ENCODE results near the gene ADD1. TPM values are rescaled to one million over a fixed set of nuclear protein-coding genes. Genes with fewer than 3 reads are reported as not detected.
A peak's percentile ranks its signal among the peaks of the same experiment; 100 is the strongest.

Gene ADD1
- total RNA-seq, 1 experiment from 2014 or later: 232 TPM

DNA sequence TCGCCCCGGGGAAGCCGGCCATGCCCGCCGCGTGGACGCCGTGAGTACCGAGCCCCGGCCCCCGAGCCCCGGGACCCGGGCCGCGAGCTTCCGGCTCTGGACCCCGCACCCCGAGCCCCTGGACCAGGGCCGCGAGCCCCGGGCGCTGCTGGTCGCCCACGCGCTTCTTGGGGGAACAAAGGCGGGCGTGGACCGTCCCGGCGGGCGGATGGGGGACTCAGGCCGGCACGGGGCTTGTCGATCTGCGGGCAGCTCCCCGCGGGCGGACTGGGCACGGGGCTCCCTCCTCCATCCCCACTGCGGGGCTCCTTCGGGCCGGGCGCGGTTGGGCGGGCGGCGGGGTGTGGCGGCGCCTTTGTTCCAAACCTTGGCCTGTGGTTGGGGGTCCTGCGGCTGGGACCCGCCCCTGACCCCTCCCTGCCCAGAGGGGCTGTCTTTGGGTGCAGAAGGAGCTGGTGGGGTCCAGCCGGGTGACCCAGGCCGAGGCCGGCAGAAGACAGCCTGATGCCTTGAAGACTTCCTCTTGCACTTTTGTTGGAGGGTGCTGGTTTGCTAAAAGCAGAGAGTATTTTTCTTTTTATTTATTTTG, 25.2 kb upstream of the ADD1 start:
- no TSS peak for BruUV-seq (replicated peaks)
- Histone ChIP-seq H3K27ac (ENCODE audit: low read depth, low read length, poor library complexity, severe bottlenecking) (peak overlapping the region; percentile 78), H3K4me3 (ENCODE audit: low read depth, low read length, poor library complexity, severe bottlenecking) (peak overlapping the region; percentile 82), H3K27me3 (replicated peaks; ENCODE audit: insufficient read depth, low read depth, low read length, poor library complexity) (no peaks in the 10 kb centered on the region), H3K4me1 (ENCODE audit: insufficient read depth, low read length, poor library complexity, severe bottlenecking) (no peaks in the 10 kb centered on the region), H3K9me3 (ENCODE audit: low read depth, low read length, poor library complexity, severe bottlenecking) (peaks cover 8% of the 10 kb centered on the region), H3K36me3 (ENCODE audit: insufficient read depth, low read length, poor library complexity, severe bottlenecking) (peaks cover 11% of the 10 kb centered on the region)
- intact Hi-C loops (cut with micrococcal nuclease; ENCODE audit: unreplicated experiment): no loop called here
- TF ChIP-seq EZH2 (IDR thresholded peaks at IDR 0.05; ENCODE audit: borderline replicate concordance, low read depth, low read length, poor library complexity, severe bottlenecking): no peak
- TF ChIP-seq, protein P1, sequence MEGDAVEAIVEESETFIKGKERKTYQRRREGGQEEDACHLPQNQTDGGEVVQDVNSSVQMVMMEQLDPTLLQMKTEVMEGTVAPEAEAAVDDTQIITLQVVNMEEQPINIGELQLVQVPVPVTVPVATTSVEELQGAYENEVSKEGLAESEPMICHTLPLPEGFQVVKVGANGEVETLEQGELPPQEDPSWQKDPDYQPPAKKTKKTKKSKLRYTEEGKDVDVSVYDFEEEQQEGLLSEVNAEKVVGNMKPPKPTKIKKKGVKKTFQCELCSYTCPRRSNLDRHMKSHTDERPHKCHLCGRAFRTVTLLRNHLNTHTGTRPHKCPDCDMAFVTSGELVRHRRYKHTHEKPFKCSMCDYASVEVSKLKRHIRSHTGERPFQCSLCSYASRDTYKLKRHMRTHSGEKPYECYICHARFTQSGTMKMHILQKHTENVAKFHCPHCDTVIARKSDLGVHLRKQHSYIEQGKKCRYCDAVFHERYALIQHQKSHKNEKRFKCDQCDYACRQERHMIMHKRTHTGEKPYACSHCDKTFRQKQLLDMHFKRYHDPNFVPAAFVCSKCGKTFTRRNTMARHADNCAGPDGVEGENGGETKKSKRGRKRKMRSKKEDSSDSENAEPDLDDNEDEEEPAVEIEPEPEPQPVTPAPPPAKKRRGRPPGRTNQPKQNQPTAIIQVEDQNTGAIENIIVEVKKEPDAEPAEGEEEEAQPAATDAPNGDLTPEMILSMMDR (conservative IDR thresholded peaks at IDR 0.05; ENCODE audit: low read depth, low read length): no peak
- POLR2A ChIA-PET (ENCODE audit: low non-redundant PET): no interaction called here
- DNase-seq (ENCODE audit: low spot score): peak; percentile 20
- CTCF ChIA-PET: no interaction called here

DNA sequence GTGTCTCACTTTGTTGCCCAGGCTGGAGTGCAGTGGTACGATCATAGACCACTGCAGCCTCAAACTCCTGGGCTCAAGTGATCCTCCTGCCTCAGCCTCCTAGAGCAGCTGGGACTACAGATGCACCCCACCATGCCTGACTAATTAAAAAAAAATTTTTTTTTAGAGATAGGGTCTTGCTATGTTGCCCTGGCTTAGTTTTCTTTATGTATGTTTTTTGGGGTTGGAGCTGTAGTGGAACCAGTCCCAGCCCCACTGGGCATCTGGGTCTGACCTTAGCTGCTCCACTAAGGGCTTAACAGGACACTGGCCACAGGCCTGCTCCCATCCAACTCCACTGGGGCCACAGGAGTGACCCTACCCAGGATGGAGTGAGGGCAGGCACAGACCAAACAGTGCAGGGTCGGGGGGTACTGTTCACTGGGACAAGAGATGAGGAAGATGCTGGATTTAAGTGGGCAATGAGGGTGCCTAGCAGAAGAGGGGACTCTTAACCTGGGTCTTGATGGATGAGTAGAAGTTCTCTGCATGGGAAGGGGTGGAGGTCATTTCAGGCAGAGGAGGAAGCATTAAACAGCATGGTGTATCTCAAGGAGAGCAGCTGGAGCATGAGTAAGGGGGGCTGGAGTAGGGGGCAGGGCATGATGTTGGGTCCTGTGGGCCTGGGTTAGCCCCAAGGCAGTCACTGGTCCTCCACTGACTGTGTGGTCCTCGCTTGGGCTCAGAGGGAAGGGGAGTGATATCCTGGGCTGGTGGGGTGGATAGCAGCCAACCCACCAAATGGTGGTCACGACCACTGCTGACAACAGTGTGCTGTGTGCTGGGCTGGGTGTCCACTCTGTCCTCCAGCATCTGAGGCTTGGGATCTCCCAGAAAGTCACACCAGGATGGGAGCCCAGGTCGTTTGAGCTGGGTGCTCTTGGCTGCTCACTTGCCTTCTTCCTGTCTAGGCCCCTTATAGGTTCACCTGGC, 24.1 kb upstream of the ADD1 start:
- Histone ChIP-seq H3K27me3 (replicated peaks; ENCODE audit: insufficient read depth, low read depth, low read length, poor library complexity) (no peaks in the 10 kb centered on the region), H3K4me3 (ENCODE audit: low read depth, low read length, poor library complexity, severe bottlenecking) (peak overlapping the region; percentile 82), H3K27ac (ENCODE audit: low read depth, low read length, poor library complexity, severe bottlenecking) (peak overlapping the region; percentile 78), H3K36me3 (ENCODE audit: insufficient read depth, low read length, poor library complexity, severe bottlenecking) (peaks cover 16% of the 10 kb centered on the region), H3K4me1 (ENCODE audit: insufficient read depth, low read length, poor library complexity, severe bottlenecking) (no peaks in the 10 kb centered on the region), H3K9me3 (ENCODE audit: low read depth, low read length, poor library complexity, severe bottlenecking) (peaks cover 8% of the 10 kb centered on the region)
- CTCF ChIA-PET: no interaction called here
- intact Hi-C loops (cut with micrococcal nuclease; ENCODE audit: unreplicated experiment): no loop called here
- POLR2A ChIA-PET (ENCODE audit: low non-redundant PET): no interaction called here
- no peak for TF ChIP-seq EZH2 (IDR thresholded peaks at IDR 0.05; ENCODE audit: borderline replicate concordance, low read depth, low read length, poor library complexity, severe bottlenecking)
- TF ChIP-seq, protein P1 (conservative IDR thresholded peaks at IDR 0.05; ENCODE audit: low read depth, low read length): no peak
- no TSS peak for BruUV-seq (replicated peaks)
- DNase-seq (ENCODE audit: low spot score): no peak

DNA sequence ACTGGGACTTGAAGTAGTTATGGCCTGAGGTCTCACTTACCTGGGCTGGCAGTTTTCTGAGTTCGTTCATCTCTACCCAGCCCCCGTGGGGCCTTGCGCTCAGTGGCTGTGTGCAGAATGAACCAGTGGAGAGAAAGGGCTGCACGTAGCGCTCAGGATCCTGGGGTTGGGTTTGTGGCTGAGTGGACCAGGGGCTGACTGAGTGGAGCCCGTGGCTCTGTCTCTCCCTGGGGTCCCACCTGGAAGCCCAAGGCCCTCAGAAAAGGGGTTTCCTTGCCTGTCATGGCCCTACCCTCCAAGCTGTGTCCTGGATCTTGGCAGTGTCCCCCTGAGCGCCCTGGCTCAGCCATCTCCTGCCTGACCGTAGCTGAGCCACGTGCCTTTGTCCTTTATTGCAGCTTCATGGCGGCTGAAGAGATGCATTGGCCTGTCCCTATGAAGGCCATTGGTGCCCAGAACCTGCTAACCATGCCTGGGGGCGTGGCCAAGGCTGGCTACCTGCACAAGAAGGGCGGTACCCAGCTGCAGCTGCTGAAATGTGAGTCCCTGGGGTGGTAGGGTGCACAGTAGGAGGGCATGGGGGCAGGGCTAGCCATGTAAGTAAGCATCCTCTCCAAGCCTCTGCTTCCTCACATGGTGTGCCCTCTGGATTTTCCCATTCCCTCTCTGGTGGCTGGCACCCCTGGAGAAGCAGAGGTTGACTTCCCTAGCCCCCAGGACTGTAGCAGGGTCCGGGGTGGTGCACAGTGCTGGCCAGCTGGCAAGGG, 23.2 kb upstream of the ADD1 start:
- no peaks in the 10 kb centered on the region for H3K27me3 ChIP-seq (replicated peaks; ENCODE audit: insufficient read depth, low read depth, low read length, poor library complexity)
- peaks cover 8% of the 10 kb centered on the region for H3K9me3 ChIP-seq (ENCODE audit: low read depth, low read length, poor library complexity, severe bottlenecking)
- H3K27ac ChIP-seq (ENCODE audit: low read depth, low read length, poor library complexity, severe bottlenecking): no peak overlapping the region
- no peak for TF ChIP-seq EZH2 (IDR thresholded peaks at IDR 0.05; ENCODE audit: borderline replicate concordance, low read depth, low read length, poor library complexity, severe bottlenecking)
- TF ChIP-seq, protein P1 (conservative IDR thresholded peaks at IDR 0.05; ENCODE audit: low read depth, low read length): no peak
- CTCF ChIA-PET: no interaction called here
- no peaks in the 10 kb centered on the region for H3K4me1 ChIP-seq (ENCODE audit: insufficient read depth, low read length, poor library complexity, severe bottlenecking)
- peaks cover 16% of the 10 kb centered on the region for H3K36me3 ChIP-seq (ENCODE audit: insufficient read depth, low read length, poor library complexity, severe bottlenecking)
- POLR2A ChIA-PET (ENCODE audit: low non-redundant PET): no interaction called here
- intact Hi-C loops (cut with micrococcal nuclease; ENCODE audit: unreplicated experiment): no loop called here
- DNase-seq (ENCODE audit: low spot score): no peak
- BruUV-seq (replicated peaks): no TSS peak
- no peak overlapping the region for H3K4me3 ChIP-seq (ENCODE audit: low read depth, low read length, poor library complexity, severe bottlenecking)
